GM18951 (cell line): ENCODE data around the gene CCDC43.
"Not testable (repeated sequence)": the region's sequence is repeated elsewhere in the genome, so short reads cannot be mapped to it uniquely, and the experiment has no call there.

Experiments
- POLR2A ChIP-seq: IDR thresholded peaks from 4 replicates; pipeline ENCODE4 v1.6.1; 2011; ENCODE audit warnings: mild to moderate bottlenecking; ENCODE audit not compliant: insufficient read length, insufficient read depth; ENCODE audit errors: extremely low read depth
- in situ Hi-C: fragments of 300-500 bp; cut with MboI; formaldehyde crosslinking; loops from one replicate; pipeline ENCODE4 v1.12.0; 2022; ENCODE audit warnings: low sequenced_read_pairs, mixed read lengths, inconsistent platforms; ENCODE audit not compliant: unreplicated experiment

Gene CCDC43

DNA sequence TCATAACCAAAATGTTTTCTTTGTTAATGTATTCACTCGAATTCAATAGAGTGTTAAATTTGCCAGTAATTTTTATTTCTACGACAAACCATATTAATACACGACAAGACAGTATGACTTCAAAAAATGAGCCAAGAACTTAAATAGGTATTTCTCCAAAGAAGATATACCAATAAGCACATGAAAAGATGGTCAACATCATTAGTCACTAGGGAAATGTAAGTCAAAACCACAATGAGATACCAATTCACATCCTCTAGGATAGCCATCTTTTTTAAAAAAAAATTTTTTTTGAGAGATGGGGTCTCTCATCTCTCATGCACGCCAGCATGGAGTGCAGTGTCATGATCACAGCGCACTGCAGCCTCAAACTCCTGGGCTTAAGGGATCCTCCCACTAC is 38.3 kb downstream of the CCDC43 start:
- in situ Hi-C loops = no loop called here
- TF ChIP-seq POLR2A = no peak

- in situ Hi-C loops = no loop called here
These were observed 40.6 kb downstream of the CCDC43 start for GRCh38 chr17:44648963-44649362.

DNA sequence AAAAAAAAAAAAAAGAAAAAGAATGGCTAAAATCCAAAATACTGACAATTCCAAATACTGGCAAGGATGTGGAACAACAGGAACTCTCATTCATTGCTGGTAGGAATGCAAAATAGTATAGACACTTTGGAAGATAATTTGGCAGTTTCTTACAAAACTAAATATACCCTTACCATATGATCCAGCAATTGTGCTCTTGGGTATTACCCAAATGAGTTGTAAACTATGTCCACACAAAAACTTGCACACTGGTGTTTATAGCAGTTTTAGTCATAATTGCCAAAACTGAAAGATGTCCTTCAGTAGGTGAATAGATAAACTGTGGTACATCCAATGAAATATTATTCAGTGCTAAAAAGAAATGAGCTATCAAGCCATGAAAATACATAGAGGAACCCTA is 41.8 kb downstream of the CCDC43 start:
- in situ Hi-C loops = no loop called here
- TF ChIP-seq POLR2A = no peak

More at GRCh38 chr17:44648963-44649362, 40.6 kb downstream of the CCDC43 start:
- no peak for TF ChIP-seq POLR2A

- in situ Hi-C loops = no loop called here
These were observed 43.3 kb downstream of the CCDC43 start for GRCh38 chr17:44646280-44646679.

DNA sequence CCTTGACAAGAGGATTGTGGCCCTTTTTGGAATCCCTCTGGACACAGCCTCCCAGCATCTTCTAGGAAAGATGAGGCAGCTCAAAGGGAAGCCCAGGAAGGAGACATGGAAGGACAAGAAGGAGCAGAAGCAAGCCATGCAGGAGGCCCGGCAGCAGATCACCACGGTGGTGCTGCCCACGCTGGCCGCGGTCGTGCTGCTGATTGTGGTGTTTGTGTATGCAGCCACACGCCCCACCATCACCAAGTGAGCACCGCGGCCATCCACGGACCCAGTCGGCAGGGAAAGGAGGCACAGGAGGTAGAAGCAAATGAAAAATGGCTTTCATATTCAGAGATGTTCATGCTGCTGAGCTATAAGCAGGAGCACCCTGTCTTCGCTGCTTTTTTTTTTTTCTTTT is 44.2 kb downstream of the CCDC43 start:
- in situ Hi-C loops = no loop called here
- no peak for TF ChIP-seq POLR2A

More at GRCh38 chr17:44646280-44646679, 43.3 kb downstream of the CCDC43 start:
- TF ChIP-seq POLR2A = no peak

DNA sequence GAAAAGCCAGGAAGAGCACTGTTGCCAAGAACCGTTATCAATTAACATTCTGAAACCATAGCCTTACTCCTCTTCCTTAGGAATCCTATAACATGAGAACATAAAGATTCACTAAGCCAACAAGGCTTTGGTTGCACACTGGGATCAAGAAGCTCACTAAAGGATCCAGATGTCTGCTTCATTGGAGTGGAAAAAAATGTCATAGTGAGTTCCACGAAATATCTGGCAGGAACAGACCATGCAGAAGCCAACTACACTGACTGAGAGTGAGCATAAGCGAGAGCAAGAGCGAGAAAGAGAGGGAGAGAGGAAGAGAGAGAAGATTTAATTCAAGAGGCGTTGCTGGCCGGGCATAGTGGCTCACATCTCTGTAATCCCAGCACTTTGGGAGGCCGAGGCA is 46.7 kb downstream of the CCDC43 start:
- in situ Hi-C loops = no loop called here
- no peak for TF ChIP-seq POLR2A

GRCh38 chr17:44637066-44637465 is 52.5 kb downstream of the CCDC43 start:
- in situ Hi-C loops = no loop called here
- no peak for TF ChIP-seq POLR2A

- in situ Hi-C loops = no loop called here
- no peak for TF ChIP-seq POLR2A
These were observed 53.0 kb downstream of the CCDC43 start for GRCh38 chr17:44636562-44636961.

- in situ Hi-C loops = not testable (repeated sequence)
These were observed 55.2 kb downstream of the CCDC43 start for GRCh38 chr17:44634401-44634800.

DNA sequence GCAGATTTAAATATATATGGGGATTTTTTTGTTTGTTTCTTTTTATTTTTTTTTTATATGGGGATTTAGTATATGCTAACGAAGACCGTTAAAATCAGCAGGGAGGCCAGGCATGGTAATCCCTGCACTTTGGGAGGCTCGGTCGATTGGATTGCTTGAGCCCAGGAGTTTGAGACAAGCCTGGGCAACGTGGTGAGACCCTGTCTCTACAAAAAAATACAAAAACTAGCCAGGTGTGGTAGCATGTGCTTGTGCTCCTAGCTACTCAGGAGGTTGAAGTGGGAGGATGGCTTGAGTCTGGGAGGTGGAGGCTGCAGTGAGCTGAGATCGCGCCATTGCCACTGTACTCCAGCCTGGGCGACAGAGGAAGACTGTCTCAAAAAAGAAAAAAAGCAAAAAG is 55.6 kb downstream of the CCDC43 start:
- no peak for TF ChIP-seq POLR2A
- in situ Hi-C loops = no loop called here

GRCh38 chr17:44630703-44631102 is 58.9 kb downstream of the CCDC43 start:
- TF ChIP-seq POLR2A = no peak
- in situ Hi-C loops = no loop called here

DNA sequence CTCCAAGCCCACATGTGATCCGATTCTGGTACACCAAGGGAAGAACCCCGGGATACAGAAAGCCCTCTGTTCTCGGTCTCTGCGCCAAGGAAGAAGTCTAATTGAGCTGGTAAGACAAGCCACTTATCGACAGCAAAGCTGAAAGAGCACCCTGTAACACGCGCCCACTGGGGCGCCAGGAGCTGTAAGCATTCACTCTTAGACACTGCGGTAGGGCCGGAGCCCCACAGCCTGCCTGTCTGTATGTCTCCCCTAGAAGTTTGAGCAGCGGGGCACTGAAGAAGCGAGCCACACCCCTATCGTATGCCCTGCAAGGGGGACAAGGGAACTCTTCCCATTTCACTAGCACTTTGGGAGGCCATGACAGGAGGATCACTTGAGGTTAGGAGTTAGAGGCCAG is 60.3 kb downstream of the CCDC43 start:
- no peak for TF ChIP-seq POLR2A
- in situ Hi-C loops = no loop called here

DNA sequence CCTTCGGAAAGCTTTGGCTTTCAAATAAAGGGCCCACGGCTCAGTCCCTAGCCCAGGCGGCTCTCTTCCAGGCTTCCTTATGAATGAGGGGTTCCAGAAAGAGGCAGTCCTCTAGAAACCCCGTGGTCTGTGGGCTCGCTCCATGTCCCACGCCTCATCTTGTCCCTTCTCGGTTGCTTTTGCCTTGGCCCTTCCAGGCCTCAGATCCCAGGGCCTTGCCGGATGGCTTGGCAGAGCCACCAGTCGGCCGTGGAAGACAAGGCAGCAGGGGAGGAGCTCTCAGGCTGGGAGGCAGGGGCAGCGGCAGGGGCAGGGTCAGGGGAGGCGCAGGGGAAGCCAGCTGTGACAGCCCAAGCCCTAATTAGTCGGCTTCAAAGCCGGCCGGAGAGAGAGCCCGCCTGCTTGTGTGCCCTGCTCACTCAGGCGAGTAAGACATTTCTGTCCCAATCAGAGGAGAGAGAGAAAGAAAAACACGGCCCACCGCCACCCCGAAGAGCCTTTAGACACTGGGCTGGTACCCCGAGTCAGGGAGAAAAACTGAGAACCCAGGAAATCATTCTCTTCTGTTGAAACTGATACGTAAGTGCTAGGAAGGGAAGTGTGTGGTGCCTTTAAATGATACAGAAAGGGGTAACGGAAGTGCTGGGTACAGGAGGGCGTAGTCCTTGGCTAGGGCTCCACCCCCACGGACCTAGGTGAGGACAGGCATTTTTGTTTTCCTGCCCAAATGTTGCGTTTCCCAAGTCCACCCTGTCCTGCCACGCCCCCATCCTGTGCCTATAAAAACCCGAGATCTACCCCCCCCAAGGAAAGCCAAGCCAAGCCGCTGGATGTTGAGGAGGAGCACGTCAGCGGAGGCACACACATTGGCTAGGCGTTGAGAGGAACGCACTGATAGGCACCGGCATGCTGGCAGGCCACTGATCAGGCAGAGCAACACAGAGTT is 61.1 kb downstream of the CCDC43 start:
- in situ Hi-C loops = no loop called here
- TF ChIP-seq POLR2A = peak; percentile 41

- in situ Hi-C loops = no loop called here
These were observed 61.9 kb downstream of the CCDC43 start for GRCh38 chr17:44627513-44628242.

More at GRCh38 chr17:44627513-44628242, 61.9 kb downstream of the CCDC43 start:
- no peak for TF ChIP-seq POLR2A
